OCI-LY1 (cell line): ENCODE results near the gene RARG.

Experiments used
- CTCF ChIP-seq: fragments of 200-600 bp; sonication (generic), shearing (Covaris generic); IDR thresholded peaks from 2 replicates; pipeline ENCODE4 v1.5.1; 2017; ENCODE audit warnings: mild to moderate bottlenecking, antibody characterized with exemption, low read length, moderate library complexity, mixed read lengths
- EZH2 ChIP-seq: fragments of 200-600 bp; sonication (generic), shearing (Covaris generic); IDR thresholded peaks from 2 replicates; pipeline ENCODE4 v1.8.0; 2017; ENCODE audit warnings: borderline replicate concordance, mixed run types, mild to moderate bottlenecking, antibody characterized with exemption, low read length, moderate library complexity, mixed read lengths

DNA sequence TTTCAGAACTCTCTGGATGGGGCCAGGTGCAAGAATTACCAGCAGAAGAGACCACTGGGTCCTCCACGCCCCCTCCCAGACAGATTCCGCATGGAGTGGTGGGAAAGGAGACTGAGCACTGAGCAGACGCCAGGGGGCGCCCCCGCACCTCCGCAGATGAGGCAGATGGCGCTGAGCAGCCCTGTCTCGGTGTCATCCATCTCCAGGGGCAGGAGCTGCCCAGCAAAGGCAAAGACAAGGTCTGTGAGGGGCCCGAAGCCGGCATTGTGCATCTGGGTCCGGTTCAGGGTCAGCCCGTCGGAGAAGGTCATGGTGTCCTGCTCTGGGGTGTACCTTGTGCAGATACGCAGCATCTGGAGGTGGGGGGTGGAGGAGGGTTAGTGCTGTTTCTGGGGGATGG lies 18.7 kb downstream of the RARG start:
- TF ChIP-seq CTCF (peak; percentile 96), EZH2 (no peak)
